Fibroblast of lung (primary cell): ENCODE results near the gene ZNF711. TPM values are rescaled to one million over a fixed set of nuclear protein-coding genes. Genes with fewer than 3 reads are reported as not detected.
"Not testable (repeated sequence)": the region's sequence is repeated elsewhere in the genome, so short reads cannot be mapped to it uniquely, and the experiment has no call there.

Experiments
- DNase-seq, 2 donors: peaks; one replicate each; pipeline versions ENCODE4 v3.0.0 to v3.0.0-alpha.2; 2010; ENCODE audit warnings: low read depth in 2 of 2
- H2AFZ ChIP-seq: 2 replicates; pipeline ENCODE4 v1.5.1; 2012; ENCODE audit warnings: low read length, control low read depth, inconsistent platforms
- H3K27ac ChIP-seq: 2 replicates; pipeline ENCODE4 v1.5.1; 2011; ENCODE audit warnings: low read length, control low read depth; ENCODE audit not compliant: insufficient read depth
- H3K27me3 ChIP-seq: 2 replicates; pipeline ENCODE4 v1.5.1; 2011; ENCODE audit warnings: mild to moderate bottlenecking, low read length; ENCODE audit not compliant: control insufficient read depth, insufficient read depth
- H3K36me3 ChIP-seq: 2 replicates; pipeline ENCODE4 v1.5.1; 2011; ENCODE audit warnings: low read length; ENCODE audit not compliant: control insufficient read depth, insufficient read depth
- H3K4me1 ChIP-seq: 2 replicates; pipeline ENCODE4 v1.5.1; 2011; ENCODE audit warnings: low read length; ENCODE audit not compliant: control insufficient read depth, insufficient read depth; ENCODE audit errors: extremely low read depth
- H3K4me2 ChIP-seq: 2 replicates; pipeline ENCODE4 v1.5.1; 2011; ENCODE audit warnings: low read length, control low read depth; ENCODE audit not compliant: insufficient read depth; ENCODE audit errors: extremely low read depth
- H3K4me3 ChIP-seq, 4 experiments: fragments of 200-600 bp in 1 of 4; sonication (generic) in 1 of 4; replicated peaks in 1 of 4; 2 replicates each; pipeline ENCODE4 v1.5.1; 2011 to 2016; ENCODE audit warnings: low read length in 4 of 4, low read depth in 3 of 4, mild to moderate bottlenecking in 3 of 4, control low read depth in 2 of 4, inconsistent platforms in 1 of 4, mixed read lengths in 1 of 4; ENCODE audit not compliant: insufficient read depth in 1 of 4; ENCODE audit errors: control extremely low read depth in 1 of 4
- H3K79me2 ChIP-seq: 2 replicates; pipeline ENCODE4 v1.5.1; 2012; ENCODE audit warnings: mild to moderate bottlenecking, low read length, inconsistent platforms; ENCODE audit not compliant: control insufficient read depth, insufficient read depth
- H3K9ac ChIP-seq: 2 replicates; pipeline ENCODE4 v1.5.1; 2011; ENCODE audit warnings: mild to moderate bottlenecking, low read length, control low read depth; ENCODE audit not compliant: insufficient read depth
- H3K9me3 ChIP-seq: 2 replicates; pipeline ENCODE4 v1.5.1; 2012; ENCODE audit warnings: low read depth, low read length; ENCODE audit not compliant: control insufficient read depth, insufficient read depth
- H4K20me1 ChIP-seq: 2 replicates; pipeline ENCODE4 v1.5.1; 2011; ENCODE audit warnings: low read length; ENCODE audit not compliant: control insufficient read depth, insufficient read depth; ENCODE audit errors: extremely low read depth
- CTCF ChIP-seq, 2 donors: IDR thresholded peaks in 1 of 2; conservative IDR thresholded peaks in 1 of 2; 1 replicate in 1 of 2; 2 replicates in 1 of 2; pipeline ENCODE4 v1.5.1; 2011 to 2012; ENCODE audit warnings: low read length in 2 of 2, control low read depth in 1 of 2, inconsistent platforms in 1 of 2, low read depth in 1 of 2, mild to moderate bottlenecking in 1 of 2
- EZH2 ChIP-seq: IDR thresholded peaks from 2 replicates; pipeline ENCODE4 v1.5.1; 2012; ENCODE audit warnings: low read length, control low read depth, mild to moderate bottlenecking; ENCODE audit errors: missing control alignments
- polyA plus RNA-seq, 2 donors: library from polyadenylated mRNA; depleted of rRNA in 1 of 2; stranded (reverse) in 1 of 2; unstranded in 1 of 2; fragments of >200 nt; gene quantifications; 2 replicates each; pipeline ENCODE4 v1.2.1, GENCODE V29; 2011 to 2012; ENCODE audit warnings: missing spikeins in 1 of 2
- total RNA-seq: library from RNA; depleted of rRNA; stranded (reverse); fragments of >200 nt; gene quantifications from 2 replicates; pipeline ENCODE4 v1.2.1, GENCODE V29; 2014

Gene ZNF711
- total and polyA plus RNA-seq, 2 donors (not counting 1 experiment from before 2014, with no cell fraction given), result 0.42 to 0.50 TPM

- H3K9ac ChIP-seq, result no peak overlapping the region
- H3K79me2 ChIP-seq, result no peaks in the 10 kb centered on the region
- no peaks in the 10 kb centered on the region for H3K36me3 ChIP-seq
- H3K27ac ChIP-seq, result no peak overlapping the region
- H4K20me1 ChIP-seq, result no peaks in the 10 kb centered on the region
- H2AFZ ChIP-seq, result no peak overlapping the region
- no peak overlapping the region for H3K4me3 ChIP-seq
- TF ChIP-seq EZH2 (no peak), CTCF (conservative IDR thresholded peaks at IDR 0.05 in 1 of 2, IDR thresholded peaks at IDR 0.05 in 1 of 2; ENCODE audit: low read depth in 1 of 2, low read length in 2 of 2) (no peak)
- no peaks in the 10 kb centered on the region for H3K9me3 ChIP-seq
- H3K4me2 ChIP-seq, result no peak overlapping the region
- DNase-seq, result no peak
- H3K27me3 ChIP-seq, result no peaks in the 10 kb centered on the region
- no peaks in the 10 kb centered on the region for H3K4me1 ChIP-seq
Observed at GRCh38 chrX:85288992-85289723, 45.4 kb downstream of the ZNF711 start.

DNA sequence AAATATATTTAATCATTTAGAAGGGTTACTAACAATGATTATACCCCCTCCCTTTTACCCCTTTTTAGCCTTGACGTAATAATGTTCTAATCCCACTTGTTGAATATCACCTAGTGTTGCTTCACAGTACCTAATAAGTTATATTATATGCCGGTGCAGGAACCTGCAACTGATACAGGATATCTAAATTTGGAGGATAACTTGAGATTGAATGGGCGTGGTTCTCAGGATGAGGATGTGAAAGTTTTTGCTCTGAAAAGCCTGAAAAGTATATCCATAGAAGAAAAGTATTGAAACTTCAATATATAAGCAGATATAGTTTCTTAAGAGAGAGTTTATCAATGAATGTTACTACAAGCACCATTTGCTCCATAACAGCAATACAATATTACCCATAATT, 59.8 kb downstream of the ZNF711 start:
- TF ChIP-seq CTCF (conservative IDR thresholded peaks at IDR 0.05 in 1 of 2, IDR thresholded peaks at IDR 0.05 in 1 of 2; ENCODE audit: low read depth in 1 of 2, low read length in 2 of 2), result no peak
- TF ChIP-seq EZH2, result no peak
- Histone ChIP-seq H3K4me3 (no peak overlapping the region), H3K9me3 (no peaks in the 10 kb centered on the region), H4K20me1 (no peaks in the 10 kb centered on the region), H3K4me1 (no peaks in the 10 kb centered on the region), H3K27me3 (no peaks in the 10 kb centered on the region), H3K4me2 (no peak overlapping the region), H3K27ac (no peak overlapping the region), H3K36me3 (no peaks in the 10 kb centered on the region), H2AFZ (no peak overlapping the region), H3K79me2 (no peaks in the 10 kb centered on the region), H3K9ac (no peak overlapping the region)
- no peak for DNase-seq

DNA sequence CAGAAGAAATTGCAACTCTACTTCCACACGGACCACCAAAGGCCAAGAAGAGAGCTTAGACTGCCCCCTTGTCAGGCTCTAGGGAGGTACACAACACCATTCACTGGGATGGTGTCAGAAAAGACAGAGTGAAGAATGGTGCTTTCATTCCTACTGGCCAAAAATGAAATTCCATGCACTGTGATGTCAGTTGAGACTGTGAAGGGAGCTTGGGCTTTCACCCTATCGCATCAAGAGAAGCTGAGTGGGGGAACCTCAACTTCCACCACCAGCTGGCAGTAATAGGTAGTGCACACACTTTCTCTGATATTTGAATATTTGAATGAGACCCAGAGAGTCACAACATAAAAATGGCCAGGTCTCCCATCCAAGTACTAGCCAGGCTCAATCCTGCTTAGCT, 65.9 kb downstream of the ZNF711 start:
- Histone ChIP-seq H3K4me3 (no peak overlapping the region), H3K9me3 (no peaks in the 10 kb centered on the region), H3K9ac (no peak overlapping the region), H3K4me2 (no peak overlapping the region), H3K79me2 (no peaks in the 10 kb centered on the region), H3K36me3 (no peaks in the 10 kb centered on the region), H3K27me3 (no peaks in the 10 kb centered on the region), H2AFZ (no peak overlapping the region), H3K27ac (no peak overlapping the region), H3K4me1 (no peaks in the 10 kb centered on the region), H4K20me1 (no peaks in the 10 kb centered on the region)
- DNase-seq, result no peak
- TF ChIP-seq CTCF (conservative IDR thresholded peaks at IDR 0.05 in 1 of 2, IDR thresholded peaks at IDR 0.05 in 1 of 2; ENCODE audit: low read depth in 1 of 2, low read length in 2 of 2) (no peak), EZH2 (no peak)

GRCh38 chrX:85311348-85311747, 67.6 kb downstream of the ZNF711 start:
- H3K4me3 ChIP-seq, H3K27me3 ChIP-seq, H3K36me3 ChIP-seq, H3K4me1 ChIP-seq, H3K9ac ChIP-seq, H3K4me2 ChIP-seq, DNase-seq, H3K79me2 ChIP-seq, H4K20me1 ChIP-seq, H3K27ac ChIP-seq, H3K9me3 ChIP-seq, H2AFZ ChIP-seq: not testable (repeated sequence)
